DMS53 treated with DMSO at 0.1 percent for 48 hours (cell line): Measurements from ENCODE around the gene ABHD2.

Experiments used
- DNase-seq: peaks from one replicate; lab custom pipeline; 2025; ENCODE audit not compliant: unreplicated experiment; lab: John Stamatoyannopoulos, UW

ABHD2 gene

DNA sequence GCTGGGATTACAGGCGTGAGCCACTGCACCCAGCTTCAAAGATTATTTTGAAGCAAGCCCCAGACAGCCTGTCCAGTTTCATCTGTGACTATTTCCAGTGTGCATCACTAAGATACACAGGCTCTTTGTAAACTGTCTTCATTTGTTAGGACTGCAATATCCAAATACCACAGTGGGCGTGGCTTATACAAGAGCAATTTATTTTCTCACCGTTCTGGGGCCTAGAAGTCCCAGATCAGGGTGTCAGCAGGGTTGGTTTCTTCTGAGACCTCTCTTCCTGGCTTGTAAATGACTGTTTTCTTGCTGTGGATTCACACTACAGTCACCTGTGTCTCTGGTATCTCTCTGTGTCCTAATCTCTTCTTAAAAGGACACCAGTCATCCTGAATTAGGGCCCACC, 73.4 kb downstream of the ABHD2 start:
- no peak for DNase-seq

DNA sequence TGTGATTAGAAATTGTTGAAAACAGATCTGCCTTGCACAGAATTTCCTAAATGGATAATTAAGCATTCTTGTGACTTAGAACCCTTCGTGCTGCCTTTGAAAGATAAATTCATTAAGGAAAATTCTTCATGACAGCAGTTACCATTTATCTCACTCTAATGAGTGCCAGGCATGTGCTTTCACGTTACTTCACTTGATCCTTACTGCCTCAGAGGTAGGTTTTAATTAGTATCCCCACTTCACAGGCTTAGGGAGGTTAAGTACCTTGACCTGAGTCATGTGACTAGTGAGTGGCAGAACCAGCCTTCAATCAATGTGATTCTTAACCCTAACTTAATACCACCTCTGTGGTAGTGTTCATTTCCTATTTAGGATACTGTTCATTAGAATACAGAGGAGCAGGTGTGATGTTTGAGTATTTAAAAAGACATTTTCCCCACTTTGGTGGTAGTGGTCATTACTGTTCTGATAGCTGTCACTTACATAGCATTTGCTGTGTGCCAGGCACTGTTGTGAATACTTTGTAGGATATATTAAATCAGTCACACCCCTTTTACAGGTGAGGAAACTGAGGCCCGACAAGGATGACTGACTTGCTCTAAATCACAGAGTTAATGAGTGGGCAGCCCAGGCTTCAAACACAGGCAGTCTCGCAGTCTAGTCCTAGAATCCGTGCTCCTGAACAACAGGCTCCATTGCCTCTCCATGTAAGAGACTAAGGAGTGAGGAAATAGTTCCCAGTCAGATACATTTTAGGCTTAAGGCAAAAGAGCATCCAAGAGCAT, 75.2 kb downstream of the ABHD2 start:
- no peak for DNase-seq

DNA sequence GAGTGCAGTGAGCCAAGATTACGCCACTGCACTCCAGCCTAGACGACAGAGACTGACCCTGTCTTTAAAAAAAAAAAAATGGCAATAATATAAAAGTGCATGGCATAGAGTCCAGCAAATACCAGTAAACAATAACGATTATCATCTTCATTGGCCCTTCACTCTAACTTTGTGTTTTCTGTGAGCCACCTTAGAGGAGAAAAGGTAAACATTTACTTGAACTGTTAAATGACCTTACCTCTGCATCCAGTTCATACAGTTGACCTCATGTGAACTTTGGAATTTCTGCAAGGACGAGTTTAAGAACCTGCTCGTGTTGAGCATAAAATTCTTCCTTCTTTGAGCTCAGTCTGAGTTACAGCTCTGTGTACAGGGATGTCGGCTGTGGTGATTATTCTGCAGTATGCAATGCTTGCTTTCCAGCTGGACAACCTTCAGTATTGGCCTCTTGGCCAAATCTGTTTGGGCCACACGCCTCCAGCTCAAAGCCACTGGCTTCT, 76.5 kb downstream of the ABHD2 start:
- no peak for DNase-seq

DNA sequence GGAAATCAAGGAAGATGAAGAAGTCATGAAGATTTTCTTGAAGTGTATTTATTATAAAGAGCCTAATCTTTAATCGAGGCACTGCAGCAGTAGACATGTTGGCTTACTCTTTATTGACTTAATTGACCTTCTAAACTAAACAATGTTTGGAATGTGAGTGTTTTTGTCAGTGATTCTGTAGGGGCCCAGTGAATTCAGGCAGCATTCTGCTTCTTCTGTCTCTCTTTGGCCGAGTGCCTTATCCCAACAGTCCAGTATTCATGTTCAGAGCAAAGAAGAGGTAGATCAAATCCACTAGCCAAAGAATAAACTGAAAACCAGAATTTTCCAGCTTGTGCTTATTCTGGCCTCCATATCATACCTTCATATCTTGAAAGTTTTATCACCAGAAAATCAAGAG, 77.4 kb downstream of the ABHD2 start:
- DNase-seq = no peak

DNA sequence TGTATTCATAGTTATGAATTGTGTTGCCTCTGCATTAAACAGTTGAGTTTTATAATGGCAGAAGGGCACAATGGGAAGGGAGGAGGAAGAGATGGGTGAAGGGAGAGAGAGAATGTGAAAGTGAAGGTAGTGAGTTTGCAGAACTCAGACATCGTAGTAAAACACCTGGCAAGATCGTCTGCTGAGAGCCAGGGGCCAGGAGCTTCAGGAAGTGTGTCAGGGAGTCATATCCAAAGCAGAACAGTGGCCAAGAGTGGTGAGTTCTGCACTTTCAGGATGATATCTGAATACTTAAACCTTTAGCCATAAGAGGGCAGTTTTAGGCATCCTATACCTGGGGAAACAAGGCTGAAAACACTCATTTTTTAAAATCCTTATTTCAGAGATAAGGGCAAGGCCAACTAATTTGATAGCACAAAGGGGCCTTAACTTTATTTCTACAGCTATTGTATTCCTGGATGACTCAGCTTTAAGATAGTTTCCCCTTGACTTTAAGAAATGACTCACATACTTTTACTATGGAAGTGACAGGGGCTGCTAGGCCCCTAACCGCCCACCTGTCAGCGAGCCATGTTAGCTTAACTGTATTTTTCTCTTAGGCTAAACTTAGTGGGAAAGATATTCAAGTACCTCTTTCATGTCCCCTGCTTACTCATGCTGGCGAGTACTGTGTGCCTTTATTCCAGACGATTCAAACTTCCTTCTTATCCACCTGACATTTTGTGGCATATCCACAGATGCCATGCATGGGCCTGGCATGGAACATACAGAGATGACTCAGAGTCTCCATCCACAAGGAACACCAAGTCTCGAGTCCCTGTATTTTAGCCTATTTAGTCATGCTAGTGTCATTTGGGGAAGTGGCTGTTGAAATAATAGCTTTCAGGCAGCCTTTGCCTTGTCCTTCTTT, 79.3 kb downstream of the ABHD2 start:
- no peak for DNase-seq

DNA sequence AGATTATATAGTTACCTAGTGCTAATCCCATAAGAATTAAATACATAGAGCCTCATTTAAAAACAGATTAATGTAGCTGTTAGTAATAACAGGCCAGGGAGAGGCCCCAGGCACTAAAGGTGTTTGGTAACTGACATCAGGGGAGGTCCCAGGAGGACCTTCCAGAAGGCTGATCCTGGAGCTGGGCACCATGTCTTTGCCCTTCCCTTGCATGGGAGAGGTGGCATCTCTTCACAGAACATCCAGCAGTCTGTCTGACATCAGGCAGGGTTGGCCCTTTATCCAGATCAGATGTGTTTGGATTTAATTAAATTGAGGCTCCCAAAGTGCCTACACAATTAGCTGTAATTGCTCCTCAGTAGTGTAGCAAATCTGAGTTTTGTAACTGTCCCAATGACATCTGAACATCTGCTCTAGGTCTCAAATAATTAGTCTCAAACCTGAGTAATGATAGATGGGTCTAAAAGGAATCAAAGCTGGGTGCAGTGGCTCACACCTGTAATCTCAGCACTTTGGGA, 80.1 kb downstream of the ABHD2 start:
- DNase-seq = no peak

DNA sequence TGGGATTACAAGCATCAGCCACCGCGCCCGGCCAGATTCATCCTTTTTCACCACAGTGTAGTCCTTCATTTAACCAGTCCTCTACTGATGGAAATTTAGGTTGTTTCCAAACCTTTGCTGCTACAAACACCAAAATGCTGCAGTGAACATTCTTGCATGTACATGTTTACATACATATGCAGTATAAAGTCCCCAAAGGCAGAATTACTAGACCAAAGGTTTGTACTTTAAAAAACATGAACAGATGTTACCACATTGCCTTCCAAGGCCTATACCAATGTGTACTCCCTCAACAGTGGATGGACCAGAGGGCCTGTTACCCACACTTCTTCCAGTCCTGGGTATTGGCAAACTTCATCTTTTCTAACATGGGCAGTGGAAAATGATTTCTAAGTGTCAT, 82.1 kb downstream of the ABHD2 start:
- no peak for DNase-seq

DNA sequence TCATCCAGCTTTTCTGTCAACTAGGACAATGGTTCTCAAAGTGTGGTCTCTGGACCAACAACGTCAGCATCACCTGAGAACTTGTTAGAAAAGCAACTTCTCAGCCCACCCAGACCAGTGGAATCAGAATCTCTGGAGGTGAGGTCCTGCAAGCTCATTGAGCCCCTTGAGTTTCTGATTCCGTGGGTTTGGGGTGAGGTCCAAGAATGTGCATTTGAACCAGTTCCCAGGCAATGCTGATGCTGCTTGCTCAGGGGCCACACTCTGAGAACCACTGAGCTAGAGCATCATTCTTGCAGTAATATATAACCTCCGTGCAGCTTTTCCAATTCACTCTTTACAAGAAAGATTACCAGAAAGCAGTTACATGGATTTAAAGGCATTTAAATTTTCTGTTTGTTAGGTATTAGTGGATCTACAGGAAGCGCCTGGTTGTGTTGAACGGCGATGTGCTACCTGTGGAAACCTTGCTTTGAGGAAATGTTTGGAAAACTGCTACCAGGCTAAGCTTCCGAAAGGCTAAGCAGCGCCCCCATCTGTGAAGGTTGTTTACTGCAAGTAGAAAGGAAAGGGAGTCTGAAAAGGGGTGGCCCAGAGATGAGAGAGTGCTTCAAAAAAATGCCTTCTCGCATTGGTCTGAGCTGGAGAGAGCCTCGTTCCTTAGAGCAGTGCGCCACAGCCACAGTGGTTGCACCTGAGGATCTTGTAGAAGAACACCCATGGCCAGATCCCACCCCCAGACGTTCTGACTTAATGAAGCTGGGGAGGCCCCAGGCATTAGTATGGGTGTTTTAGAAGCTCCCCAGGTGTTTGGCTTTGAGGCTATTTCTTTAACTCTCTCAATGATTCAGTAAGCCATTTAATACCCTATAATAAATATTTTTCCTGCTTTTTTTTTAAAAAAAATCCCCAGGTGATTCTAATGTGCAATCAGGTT, 83.1 kb downstream of the ABHD2 start:
- DNase-seq = peak; percentile 50

DNA sequence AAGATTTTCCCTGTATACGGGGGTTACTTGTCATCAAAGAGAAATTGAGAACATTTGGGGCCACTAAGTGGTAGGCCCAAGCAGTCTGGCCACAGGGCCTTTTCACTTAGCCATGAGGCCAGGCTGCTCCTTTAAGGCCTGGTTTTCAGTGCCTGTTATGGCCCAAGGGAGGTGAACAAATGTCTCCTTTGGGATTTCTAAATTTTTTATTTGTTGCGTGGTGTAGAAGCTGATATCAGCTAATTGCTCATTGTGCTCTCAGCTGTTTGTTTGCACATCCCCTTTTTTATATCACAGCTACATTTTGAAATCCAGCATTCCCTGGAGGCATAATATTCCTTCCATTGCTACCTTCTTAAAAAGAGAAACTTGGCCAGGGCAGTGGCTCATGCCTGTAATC, 84.7 kb downstream of the ABHD2 start:
- DNase-seq = no peak

DNA sequence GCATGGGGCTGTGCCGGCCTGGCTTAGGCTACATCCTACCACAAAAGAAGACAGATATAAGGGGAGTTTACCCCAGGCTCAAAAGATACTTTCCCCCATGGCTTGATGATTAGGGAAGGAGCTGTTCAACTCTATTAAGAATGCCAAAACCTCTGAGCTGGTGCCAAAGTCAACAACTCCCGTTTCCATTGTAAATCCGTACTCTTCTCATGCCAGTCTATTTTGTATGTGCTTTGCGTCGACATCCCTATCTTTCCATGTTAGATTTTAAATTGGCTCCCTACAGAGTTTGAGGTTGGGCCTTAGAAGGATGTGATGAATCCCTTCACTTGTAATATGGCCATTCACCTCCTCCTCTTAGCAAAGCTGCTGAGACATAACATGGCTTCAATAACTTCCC, 86.2 kb downstream of the ABHD2 start:
- no peak for DNase-seq

DNA sequence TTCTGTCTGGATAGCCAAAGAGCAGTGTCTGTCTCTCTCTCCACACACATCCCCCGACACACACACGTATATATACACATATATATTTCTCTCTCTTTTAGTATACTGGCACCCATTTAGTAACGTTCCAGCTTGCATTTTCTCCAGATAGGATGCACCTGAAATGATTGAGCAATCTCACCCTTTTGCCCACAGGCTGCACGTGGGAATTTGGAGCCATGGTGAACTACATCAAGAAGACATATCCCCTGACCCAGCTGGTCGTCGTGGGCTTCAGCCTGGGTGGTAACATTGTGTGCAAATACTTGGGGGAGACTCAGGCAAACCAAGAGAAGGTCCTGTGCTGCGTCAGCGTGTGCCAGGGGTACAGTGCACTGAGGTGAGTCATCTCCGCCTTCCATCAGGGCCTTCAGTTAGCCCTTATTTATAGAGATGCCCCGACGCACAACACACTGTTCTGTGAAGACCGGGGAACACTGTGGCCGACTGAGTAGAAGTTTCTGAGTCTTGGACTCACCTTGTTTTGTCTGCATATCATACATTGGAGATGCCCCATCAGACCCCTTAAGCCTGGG, 87.4 kb downstream of the ABHD2 start:
- DNase-seq = no peak

DNA sequence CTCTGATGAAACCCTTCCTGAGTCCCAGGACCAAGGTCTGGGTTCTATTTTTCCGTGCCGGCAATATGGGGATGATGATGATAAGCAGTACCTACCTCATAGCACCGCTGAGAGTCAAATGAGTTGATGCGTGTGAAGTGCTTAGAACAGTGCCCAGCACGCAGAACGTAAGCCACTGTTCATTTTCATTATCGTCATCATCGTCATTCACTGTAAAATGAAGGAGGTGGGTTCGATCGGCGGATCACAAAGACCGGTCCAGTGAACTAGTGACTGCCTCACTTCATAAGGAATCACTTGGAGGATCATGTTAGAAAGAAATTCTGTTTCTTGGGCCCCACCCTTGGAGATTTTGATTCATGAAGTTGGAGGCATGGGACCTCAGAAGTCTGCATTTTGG, 88.9 kb downstream of the ABHD2 start:
- no peak for DNase-seq

DNA sequence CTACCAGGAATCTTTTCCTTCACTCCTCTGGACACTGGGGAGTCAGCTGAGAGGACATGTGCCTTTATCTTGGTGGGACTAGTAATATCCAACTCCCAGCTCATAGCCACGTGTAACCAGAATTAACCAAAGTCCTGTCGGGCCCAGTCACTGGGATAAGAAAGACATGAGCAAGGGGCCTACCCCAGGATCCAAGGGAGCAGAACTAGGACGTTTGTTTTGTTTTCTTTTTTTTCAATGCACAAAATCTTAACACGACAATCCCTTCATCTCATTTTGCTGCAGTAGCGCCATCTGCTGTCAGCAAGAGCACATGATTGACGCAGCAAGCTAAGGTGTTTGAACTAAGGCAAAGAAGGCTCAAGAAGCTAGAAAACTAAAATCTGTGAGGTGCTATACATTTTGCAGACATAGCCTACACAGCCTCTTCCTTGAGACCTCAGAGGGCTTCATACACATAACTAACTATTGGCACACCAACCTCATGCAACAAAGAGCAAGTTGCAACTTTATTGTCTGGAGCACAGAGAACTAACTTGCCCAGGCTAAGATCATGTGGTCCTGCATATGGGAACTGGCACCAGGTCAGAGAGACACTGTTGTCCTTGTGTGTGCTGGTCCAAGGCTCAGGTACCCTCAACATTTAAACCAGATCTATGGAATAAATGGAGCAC, 89.5 kb downstream of the ABHD2 start:
- peak; percentile 38 for DNase-seq

DNA sequence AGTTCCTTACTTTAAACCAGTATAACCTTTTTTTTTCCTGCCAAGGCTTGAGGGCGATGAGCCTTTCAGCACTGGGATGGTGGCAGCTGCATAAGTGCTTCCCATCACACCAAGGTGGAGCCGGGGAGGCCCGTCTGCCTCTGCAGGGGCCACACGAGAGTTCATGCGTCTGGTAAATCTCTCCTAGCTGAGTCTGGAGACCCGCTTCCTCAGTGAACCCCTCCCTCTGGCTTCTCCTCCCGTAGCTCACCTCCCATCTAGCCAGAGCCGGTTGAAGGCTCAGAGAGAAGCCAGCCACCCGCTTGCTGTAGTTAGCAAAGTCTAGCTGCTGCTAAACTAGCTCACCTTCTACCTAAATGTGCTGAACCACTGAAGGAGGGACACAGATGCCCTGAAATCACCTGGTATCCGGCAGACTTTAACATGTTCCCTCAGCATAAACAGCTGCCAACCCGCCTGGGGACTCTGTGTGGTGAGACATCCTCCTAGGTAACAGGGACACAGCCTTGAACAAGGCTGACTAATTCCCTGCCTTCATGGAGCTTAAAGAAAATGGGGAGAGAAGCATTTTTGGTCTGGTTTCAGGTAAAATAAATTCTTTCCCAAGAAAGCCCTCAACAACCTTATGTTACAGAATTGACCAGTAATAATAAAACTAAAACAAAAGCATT, 90.2 kb downstream of the ABHD2 start:
- DNase-seq = no peak

DNA sequence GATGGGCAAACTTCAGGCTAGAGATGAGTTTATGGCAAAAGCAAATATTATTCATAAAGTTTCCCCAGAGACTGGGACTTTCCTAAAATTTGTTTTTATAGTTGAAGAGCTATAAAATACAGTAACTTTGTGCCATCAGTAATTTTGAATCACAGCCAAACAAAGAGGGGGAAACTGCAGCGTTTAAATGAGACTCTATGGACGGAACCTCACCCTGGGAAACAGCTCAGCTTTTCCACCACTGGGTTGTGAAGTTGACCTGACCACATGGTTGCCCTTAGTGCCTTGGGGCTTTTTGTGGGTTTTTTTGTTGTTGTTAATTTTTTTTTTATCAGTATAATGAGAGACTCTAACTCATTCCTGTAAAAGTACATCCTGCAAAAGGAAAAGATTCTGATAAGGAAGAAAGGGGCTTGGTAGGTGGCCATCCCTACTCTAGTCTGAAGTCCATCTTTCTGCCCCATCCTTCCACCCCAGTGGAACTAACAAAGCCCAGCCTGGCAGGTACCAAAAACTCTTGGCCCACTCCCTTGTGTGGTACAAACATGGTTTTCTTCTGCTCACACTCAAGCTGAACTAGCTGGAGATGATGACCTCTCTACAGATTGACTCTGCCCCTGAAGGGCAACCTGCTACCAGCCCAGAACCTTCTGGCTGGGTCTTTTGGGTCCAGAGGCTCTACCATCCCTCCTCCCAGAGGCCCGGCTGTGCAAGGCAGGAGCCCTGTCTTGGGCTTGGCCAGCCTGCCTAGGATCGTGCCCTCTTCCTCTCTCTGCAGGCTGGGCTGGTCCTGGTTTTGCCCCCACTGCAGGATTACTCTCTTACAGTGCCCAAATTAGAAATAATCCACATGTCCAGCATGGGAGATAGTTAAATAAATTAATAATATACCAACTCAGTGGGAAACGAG, 92.0 kb downstream of the ABHD2 start:
- no peak for DNase-seq

DNA sequence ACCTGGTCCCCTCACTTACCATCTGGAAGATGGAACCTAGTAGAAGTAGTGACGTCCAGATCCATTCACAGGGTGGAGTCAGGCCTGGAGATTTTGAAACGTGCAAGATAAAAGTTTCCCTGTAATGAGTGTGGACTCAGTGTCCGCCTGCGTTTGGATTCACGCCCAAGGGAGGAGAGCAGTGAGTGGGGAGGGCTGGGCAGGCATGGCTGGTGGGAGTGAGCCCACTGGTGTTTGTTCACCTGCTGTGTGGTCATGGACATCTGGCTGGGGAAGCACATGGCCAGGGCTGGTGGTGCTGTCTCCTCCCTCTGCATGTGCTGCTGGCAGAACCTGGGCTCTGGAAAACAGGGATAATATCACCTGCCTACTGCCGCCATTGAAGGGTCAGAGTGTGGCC, 96.1 kb downstream of the ABHD2 start:
- DNase-seq = no peak

DNA sequence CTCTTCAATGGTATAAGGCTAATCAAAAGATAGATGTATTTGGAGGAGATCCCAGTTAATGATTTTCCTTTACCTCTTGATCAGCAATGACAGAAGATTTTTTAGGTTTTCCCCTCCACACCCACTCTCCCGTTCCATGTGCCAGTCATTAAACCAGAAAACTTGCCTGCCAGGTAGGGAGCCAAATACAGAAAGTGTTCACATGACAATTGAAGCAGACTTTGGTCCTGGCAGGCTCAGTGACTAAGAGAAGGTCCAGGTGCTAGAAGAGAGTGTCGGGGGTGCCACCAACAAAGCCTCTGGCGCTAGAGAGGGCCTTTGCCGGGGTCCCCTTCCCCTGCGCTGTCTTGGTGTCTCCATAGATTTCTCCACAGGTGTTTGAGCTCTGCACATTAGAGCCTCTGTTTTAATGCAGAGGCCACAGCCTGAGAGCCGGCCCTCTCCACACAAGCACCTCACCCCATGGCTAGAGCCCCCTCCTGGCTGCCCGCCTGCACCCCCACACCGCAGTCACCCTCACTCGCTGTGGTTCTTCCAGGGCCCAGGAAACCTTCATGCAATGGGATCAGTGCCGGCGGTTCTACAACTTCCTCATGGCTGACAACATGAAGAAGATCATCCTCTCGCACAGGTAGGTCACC, 96.8 kb downstream of the ABHD2 start:
- DNase-seq = no peak

DNA sequence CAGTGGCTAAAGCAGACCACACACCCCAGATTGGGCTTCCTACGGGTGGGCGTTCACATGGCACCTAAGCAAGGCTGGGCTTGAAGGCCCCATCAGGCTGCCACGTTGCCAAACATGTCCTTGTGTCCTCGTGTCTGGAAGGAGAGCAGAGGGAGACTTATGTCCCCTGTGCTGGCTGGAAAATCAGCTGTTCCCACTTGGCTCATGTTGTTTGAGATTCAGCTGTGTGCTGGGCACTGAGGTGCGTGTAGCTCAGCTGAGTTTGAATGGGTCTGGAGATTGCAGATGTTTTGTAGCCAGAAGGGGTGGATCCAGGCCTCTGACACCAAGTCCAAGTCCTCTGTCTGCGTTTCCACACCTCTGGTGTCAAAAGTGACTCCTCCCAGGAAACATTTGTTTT, 98.5 kb downstream of the ABHD2 start:
- DNase-seq = no peak
